T follicular helper cell (primary cell): ENCODE results near the gene PDRG1.

ENCODE experiments used
- DNase-seq: peaks from one replicate; pipeline ENCODE4 v3.0.0-alpha.2; 2020; ENCODE audit warnings: low read depth

Gene PDRG1

DNA sequence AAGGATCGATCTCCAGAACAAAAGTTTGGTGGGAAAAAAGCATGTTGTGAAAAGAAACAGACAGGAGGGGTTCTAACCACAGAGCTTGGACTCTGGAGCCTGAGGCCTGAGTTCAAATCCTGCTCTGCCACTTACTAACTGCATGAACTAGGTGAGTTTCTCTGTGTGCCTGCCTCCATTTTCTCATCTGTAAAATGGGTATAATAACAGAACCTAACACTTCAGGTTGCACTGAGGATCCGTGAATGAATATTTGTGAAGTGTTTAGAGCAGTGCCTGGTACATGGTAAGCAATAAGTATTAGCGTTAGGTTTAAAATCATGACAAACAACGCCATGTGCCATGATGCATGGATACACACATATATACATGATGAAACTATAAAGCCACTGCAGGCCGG lies 44.8 kb downstream of the PDRG1 start:
- no peak for DNase-seq

DNA sequence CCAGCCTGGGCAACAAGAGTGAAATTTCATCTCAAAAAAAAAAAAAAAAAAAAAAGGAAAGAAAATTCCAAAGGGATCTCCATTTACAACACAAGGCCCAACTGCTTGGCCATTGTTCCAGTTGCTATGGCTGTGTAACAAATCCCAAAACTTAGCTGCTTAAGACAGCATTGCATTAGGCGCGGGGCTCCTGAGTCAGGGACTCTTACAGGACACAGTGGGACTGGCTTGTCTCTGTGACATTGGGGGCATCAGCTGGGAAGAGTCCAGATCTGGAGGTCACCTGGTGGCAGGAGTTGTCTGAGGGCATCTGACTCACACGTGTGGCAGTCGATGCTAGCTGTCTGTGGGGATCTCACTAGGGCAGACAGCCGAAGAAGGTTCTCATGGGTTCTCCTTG lies 45.8 kb downstream of the PDRG1 start:
- no peak for DNase-seq

DNA sequence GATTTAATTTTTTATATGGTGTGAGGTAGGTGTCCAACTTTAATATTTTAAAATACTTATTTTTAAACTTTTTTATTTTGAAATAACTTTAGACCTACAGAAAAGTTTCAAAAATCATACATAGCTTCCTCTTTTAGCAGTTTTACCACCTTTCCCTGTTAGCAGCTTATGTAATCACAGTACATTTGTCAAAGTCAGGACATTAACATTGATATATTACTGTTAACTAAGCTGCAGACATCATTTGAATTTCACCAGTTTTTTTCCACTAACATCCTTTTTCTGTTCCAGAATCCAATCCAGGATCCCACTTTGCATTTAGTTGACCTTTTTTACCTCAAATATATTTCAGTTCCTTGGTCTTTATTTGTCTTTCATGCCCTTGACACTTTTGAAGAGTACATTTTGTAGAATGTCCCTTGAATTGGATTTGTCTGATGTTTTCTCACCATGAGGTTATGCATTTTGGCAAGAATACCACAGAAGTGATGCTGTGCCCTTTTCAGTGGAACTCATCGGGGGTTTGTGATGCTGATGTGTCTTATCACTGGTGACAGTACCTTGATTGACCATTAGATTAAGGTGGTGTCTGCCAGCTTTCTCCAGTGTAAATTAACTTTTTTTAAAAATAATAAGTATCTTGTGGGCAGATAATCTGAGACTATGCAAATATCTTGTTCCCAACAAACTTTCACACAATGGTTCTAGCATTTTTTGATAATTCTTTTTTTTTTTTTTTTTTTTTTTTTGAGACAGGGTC lies 48.0 kb downstream of the PDRG1 start:
- no peak for DNase-seq

GRCh38 chr20:31901615-31902014 lies 50.2 kb downstream of the PDRG1 start:
- DNase-seq, result no peak

DNA sequence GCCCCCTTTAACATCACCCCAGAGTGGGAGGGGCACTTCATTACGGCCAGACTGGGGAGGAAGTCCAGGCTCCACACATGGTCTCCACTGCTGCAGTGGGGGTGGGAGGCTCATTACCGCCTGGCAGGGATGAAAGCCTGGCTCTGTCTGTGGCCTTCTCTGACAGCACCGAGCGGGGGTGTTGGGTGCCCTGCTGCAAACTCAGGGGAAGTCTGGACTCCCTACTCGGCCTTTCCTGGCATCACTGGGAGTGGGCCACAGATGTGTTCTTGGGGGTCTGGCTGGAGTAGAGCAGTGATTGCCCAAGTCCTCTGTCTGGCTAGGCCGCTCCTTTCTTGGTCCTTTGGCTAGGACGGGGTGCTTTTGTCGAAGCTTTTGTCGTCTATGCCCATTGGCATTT lies 54.3 kb downstream of the PDRG1 start:
- no peak for DNase-seq

DNA sequence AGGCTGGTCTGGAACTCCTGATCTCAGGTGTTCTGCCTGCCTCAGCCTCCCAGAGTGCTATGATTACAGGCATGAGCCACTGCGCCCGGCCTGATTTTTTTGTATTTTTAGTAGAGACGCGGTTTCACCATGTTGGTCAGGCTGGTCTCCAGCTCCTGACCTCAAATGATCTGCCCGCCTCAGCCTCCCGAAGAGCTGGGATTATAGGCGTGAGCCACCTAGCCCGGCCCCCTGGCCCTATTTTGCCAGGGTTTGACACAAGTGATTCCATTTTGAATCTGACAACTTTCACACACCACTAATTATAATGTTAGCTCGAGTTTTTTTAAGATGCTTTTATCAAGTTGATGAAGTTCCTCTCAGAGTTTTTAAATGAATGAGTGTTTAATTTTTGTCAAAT lies 55.8 kb downstream of the PDRG1 start:
- DNase-seq, result no peak

GRCh38 chr20:31894980-31895675 lies 56.7 kb downstream of the PDRG1 start:
- DNase-seq, result no peak
